Testis (tissue), 3 donors: ENCODE results near the gene KIF1C. TPM values are rescaled to one million over a fixed set of nuclear protein-coding genes. Genes with fewer than 3 reads are reported as not detected.

Experiments
- DNase-seq: peaks from one replicate; pipeline ENCODE4 v3.0.0-alpha.2; 2019
- H3K27ac ChIP-seq, 2 donors: fragments of 200-600 bp; sonication (generic); one replicate each; pipeline ENCODE4 v1.5.1; 2019
- H3K27me3 ChIP-seq: fragments of 200-600 bp; sonication (generic); one replicate; pipeline ENCODE4 v1.5.1; 2019
- H3K36me3 ChIP-seq: fragments of 200-600 bp; sonication (generic); one replicate; pipeline ENCODE4 v1.5.1; 2017; ENCODE audit warnings: low read depth; ENCODE audit errors: missing control alignments
- H3K4me1 ChIP-seq: fragments of 200-600 bp; sonication (generic); one replicate; pipeline ENCODE4 v1.5.1; 2019
- H3K4me3 ChIP-seq, 2 donors: fragments of 200-600 bp; sonication (generic); one replicate each; pipeline ENCODE4 v1.5.1; 2017 to 2019
- H3K9me3 ChIP-seq: fragments of 200-600 bp; sonication (generic); one replicate; pipeline ENCODE4 v1.5.1; 2017
- POLR2A ChIP-seq: fragments of 450-650 bp; IDR thresholded peaks from one replicate; pipeline ENCODE4 v1.6.1; 2017; ENCODE audit warnings: antibody characterized with exemption, mild to moderate bottlenecking, moderate library complexity
- WGBS, 2 donors: methylation state at CpG; one replicate each; pipeline ENCODE4 v1.1.5; 2018; 5-methylcytosine and 5-hydroxymethylcytosine counted together
- intact Hi-C: fragments of 100-400 bp; cut with DNase I; formaldehyde crosslinking; loops from one replicate; pipeline ENCODE4 v1.15.1; 2023; ENCODE audit warnings: low total_unique reads
- polyA plus RNA-seq: library from polyadenylated mRNA; stranded (reverse); fragments of 350-450 nt; fragmentation: Illumina TruSeq; extraction: RNeasy Lipid Tissue Mini Kit (QIAGEN cat#74804); gene quantifications from one replicate; pipeline ENCODE4 v1.2.3, GENCODE V29; 2014; ENCODE audit warnings: low read depth, low replicate concordance; ENCODE audit not compliant: insufficient read depth
- total RNA-seq, 2 donors: library from RNA; depleted of rRNA; stranded (reverse); fragments of >200 nt; gene quantifications; one replicate each; pipeline ENCODE4 v1.2.3, GENCODE V29; 2016
- TF ChIP-seq, protein P1 (sequence below), 3 experiments: fragments of 450-650 bp in 2 of 3; fragments of 200-600 bp in 1 of 3; sonication (generic) in 1 of 3; IDR thresholded peaks; one replicate each; pipeline ENCODE4 v1.5.1; 2016 to 2019; ENCODE audit warnings: antibody characterized with exemption in 3 of 3, mild to moderate bottlenecking in 2 of 3, moderate library complexity in 1 of 3

The KIF1C gene
- total and polyA plus RNA-seq, 3 donors from 2014 or later, result 51.1 to 79.9 (median 54.1) TPM

DNA sequence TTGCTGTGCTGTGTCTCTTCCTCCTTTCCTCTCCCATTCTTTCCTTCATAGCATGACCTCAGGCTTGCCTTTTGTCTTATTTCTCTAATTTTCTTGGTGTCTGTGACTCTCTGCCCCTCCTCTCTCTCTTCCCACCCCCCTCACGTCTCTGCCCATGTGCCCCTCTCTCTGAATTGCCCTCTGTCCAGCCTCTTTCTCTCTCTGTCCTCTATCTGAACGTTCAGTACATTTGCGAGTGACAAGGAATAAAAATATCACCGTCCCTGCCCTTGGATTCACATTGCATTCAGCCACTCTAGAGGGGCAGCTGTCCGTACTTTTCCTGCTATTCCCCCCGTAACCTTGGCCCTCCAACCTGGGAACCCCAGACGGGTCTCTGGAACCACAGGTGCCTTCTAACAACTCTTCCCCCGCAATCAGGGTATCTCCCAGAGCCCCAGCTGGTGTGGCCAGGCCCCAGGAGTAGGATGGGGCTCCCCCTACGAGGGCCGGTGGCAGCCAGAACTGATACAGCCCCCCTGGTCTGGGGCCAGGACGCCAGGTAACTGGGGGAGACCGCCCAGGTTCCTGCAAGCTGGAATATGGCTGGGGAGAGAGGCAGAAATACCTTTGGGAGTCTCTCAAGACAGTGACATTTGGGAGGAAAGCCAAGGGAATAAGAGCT lies 1.8 kb downstream of the KIF1C start:
- intact Hi-C loops, result no loop called here
- H3K27ac ChIP-seq, result no peak overlapping the region

GRCh38 chr17:5000237-5000639 lies 2.5 kb downstream of the KIF1C start:
- no peak for DNase-seq
- Histone ChIP-seq H3K27me3 (no peaks in the 10 kb centered on the region), H3K27ac (no peak overlapping the region), H3K36me3 (no peaks in the 10 kb centered on the region), H3K4me1 (peaks cover 20% of the 10 kb centered on the region), H3K9me3 (no peaks in the 10 kb centered on the region), H3K4me3 (no peak overlapping the region)
- WGBS, 2 donors, result 79 to 83% methylated on average over 8 to 11 of the region's 11 CpGs
- TF ChIP-seq, protein P1, sequence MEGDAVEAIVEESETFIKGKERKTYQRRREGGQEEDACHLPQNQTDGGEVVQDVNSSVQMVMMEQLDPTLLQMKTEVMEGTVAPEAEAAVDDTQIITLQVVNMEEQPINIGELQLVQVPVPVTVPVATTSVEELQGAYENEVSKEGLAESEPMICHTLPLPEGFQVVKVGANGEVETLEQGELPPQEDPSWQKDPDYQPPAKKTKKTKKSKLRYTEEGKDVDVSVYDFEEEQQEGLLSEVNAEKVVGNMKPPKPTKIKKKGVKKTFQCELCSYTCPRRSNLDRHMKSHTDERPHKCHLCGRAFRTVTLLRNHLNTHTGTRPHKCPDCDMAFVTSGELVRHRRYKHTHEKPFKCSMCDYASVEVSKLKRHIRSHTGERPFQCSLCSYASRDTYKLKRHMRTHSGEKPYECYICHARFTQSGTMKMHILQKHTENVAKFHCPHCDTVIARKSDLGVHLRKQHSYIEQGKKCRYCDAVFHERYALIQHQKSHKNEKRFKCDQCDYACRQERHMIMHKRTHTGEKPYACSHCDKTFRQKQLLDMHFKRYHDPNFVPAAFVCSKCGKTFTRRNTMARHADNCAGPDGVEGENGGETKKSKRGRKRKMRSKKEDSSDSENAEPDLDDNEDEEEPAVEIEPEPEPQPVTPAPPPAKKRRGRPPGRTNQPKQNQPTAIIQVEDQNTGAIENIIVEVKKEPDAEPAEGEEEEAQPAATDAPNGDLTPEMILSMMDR (IDR thresholded peaks at IDR 0.05), result no peak
- TF ChIP-seq POLR2A, result no peak
- intact Hi-C loops, result no loop called here

More for the DNA sequence above, 1.8 kb downstream of the KIF1C start:
- Histone ChIP-seq H3K4me3 (no peak overlapping the region), H3K9me3 (no peaks in the 10 kb centered on the region), H3K36me3 (no peaks in the 10 kb centered on the region), H3K4me1 (peaks cover 20% of the 10 kb centered on the region), H3K27me3 (no peaks in the 10 kb centered on the region)
- WGBS, 2 donors, result 67 to 71% methylated on average over 11 to 12 of the region's 12 CpGs
- DNase-seq, result no peak
- TF ChIP-seq, protein P1 (IDR thresholded peaks at IDR 0.05), result no peak
- no peak for TF ChIP-seq POLR2A

DNA sequence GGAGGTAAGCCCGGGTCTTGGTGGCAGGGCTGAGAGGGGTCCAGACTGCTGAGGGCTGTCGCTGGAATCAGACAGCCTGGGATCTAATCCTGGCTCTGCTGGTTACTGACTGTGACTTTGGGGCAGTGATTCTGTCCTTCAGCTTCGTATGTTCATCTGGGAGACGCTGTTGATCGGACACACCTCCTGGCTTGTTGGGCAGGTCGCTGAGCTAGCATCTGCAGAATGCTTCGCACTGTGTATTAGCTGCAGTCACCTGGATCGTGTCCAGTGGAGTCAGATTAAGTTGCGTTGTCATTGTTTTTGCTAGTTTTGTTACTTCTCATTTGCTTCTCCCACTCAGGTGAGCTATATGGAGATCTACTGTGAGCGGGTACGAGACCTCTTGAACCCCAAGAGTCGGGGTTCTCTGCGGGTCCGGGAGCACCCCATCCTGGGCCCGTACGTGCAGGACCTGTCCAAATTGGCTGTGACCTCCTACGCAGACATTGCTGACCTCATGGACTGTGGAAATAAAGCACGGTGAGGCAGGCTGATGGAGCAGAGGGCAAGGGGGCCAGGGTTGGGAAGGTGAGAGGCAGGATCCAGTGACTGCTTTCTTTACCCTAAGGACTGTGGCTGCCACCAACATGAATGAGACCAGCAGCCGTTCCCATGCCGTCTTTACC lies 4.5 kb downstream of the KIF1C start:
- Histone ChIP-seq H3K27ac (no peak overlapping the region), H3K4me1 (peaks cover 20% of the 10 kb centered on the region), H3K9me3 (no peaks in the 10 kb centered on the region), H3K27me3 (no peaks in the 10 kb centered on the region), H3K36me3 (no peaks in the 10 kb centered on the region), H3K4me3 (no peak overlapping the region)
- TF ChIP-seq, protein P1 (IDR thresholded peaks at IDR 0.05), result no peak
- TF ChIP-seq POLR2A, result no peak
- intact Hi-C loops, result no loop called here
- WGBS, 2 donors, result 91 to 94% methylated on average over 20 of the region's 20 CpGs
- DNase-seq, result no peak

DNA sequence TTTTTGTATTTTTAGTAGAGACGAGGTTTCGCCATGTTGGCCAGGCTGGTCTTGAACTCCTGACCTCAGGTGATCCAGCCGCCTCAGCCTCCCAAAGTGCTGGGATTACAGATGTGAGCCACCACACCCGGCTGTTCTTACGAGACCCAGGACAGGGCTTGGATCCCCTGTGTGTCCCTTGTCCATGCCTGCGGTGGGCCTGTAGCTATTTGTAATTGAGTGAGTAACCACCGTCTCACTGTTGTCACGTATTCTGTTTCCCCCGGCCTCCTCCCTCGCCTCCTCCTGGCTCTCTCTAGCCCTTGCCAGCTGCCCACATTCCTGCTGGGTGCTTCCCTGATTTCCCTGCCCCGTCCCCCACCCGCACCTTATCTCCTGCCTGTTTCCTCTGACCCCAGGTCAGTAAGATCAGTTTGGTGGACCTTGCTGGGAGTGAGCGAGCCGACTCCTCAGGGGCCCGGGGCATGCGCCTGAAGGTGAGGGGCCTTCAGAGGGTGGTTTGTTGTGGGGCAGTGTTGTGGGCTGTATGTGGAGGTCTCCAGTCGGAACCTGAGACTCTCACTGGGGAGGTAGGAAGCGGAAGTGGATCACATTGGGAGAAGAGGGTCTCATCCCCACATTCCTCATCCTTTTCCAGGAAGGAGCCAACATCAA lies 5.6 kb downstream of the KIF1C start:
- Histone ChIP-seq H3K9me3 (no peaks in the 10 kb centered on the region), H3K4me1 (peaks cover 20% of the 10 kb centered on the region), H3K4me3 (no peak overlapping the region), H3K36me3 (no peaks in the 10 kb centered on the region), H3K27ac (no peak overlapping the region), H3K27me3 (no peaks in the 10 kb centered on the region)
- no peak for DNase-seq
- no peak for TF ChIP-seq POLR2A
- TF ChIP-seq, protein P1 (IDR thresholded peaks at IDR 0.05), result no peak
- 91 to 94% methylated on average over 18 of the region's 18 CpGs for WGBS, 2 donors
- intact Hi-C loops, result no loop called here
